Adrenal gland (tissue), 5 donors: ENCODE data around the gene KCP.

ENCODE experiments used
- POLR2A ChIP-seq, 2 donors: fragments of 450-650 bp; IDR thresholded peaks; one replicate each; pipeline ENCODE4 v1.6.1; 2017; ENCODE audit warnings: antibody characterized with exemption in 2 of 2, mild to moderate bottlenecking in 2 of 2, moderate library complexity in 1 of 2
- TF ChIP-seq, protein P1 (sequence below), 6 experiments: fragments of 450-650 bp in 4 of 6; fragments of 200-600 bp in 2 of 6; sonication (generic) in 1 of 6; IDR thresholded peaks; 1 replicate in 5 of 6; 2 replicates in 1 of 6; pipeline versions ENCODE4 v1.5.1 to v1.8.0; 2016 to 2021; ENCODE audit warnings: antibody characterized with exemption in 6 of 6, mild to moderate bottlenecking in 2 of 6, moderate library complexity in 1 of 6
- donor health status: DM: no; HTN: no; CAD: no.

DNA sequence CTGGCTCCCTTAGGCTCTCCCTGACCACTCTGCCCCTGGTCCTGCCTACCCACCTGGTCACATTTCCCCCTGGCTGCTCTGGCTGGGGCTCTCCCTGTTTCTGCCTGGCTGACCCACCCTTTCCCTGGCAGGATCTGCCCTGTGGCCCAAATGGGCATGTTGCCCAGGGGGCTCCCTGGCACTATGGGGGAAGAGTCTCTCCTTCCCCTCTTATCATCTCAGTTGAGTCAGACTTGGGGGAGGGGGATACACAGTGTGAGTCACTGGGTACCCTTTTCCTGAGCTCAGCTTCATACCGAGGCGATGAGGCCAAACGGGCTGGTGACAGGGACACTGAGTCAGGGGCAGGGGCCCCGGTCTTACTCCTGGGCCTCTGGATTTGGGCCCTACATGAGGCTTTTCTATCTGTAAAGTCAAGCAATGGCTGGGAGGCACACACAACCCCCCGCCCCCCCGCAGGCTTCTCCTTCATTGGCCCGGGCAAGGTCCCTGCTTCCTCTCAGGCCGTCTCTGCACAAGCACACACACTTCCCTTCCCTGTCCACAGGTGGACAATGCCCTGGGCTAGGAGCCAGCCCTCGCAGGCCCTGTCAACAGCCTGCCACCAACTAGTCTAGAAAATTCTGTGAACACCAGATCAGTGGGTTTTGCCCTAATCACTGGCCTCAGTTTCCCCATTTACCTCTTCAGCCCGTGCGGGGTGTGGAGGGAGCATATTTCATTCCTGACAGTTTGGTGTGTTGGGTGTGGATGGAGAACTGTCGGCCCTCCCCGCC, 80.9 kb downstream of the KCP start:
- TF ChIP-seq POLR2A (IDR thresholded peaks at IDR 0.05): no peak
- TF ChIP-seq, protein P1, sequence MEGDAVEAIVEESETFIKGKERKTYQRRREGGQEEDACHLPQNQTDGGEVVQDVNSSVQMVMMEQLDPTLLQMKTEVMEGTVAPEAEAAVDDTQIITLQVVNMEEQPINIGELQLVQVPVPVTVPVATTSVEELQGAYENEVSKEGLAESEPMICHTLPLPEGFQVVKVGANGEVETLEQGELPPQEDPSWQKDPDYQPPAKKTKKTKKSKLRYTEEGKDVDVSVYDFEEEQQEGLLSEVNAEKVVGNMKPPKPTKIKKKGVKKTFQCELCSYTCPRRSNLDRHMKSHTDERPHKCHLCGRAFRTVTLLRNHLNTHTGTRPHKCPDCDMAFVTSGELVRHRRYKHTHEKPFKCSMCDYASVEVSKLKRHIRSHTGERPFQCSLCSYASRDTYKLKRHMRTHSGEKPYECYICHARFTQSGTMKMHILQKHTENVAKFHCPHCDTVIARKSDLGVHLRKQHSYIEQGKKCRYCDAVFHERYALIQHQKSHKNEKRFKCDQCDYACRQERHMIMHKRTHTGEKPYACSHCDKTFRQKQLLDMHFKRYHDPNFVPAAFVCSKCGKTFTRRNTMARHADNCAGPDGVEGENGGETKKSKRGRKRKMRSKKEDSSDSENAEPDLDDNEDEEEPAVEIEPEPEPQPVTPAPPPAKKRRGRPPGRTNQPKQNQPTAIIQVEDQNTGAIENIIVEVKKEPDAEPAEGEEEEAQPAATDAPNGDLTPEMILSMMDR (IDR thresholded peaks at IDR 0.05): no peak
